HG03354 (cell line): Measurements from ENCODE around the gene CACNA1D.
A peak's percentile ranks its signal among the peaks of the same experiment; 100 is the strongest.

Source experiments
- ATAC-seq: cut with Tn5 transposase; IDR thresholded peaks from one replicate; pipeline ENCODE4 v1.9.1; 2021; ENCODE audit warnings: mild to moderate bottlenecking; ENCODE audit not compliant: unreplicated experiment, poor library complexity, severe bottlenecking

CACNA1D gene

GRCh38 chr3:53823956-53824657 is 329.7 kb downstream of the CACNA1D start:
- no peak for ATAC-seq

- ATAC-seq = no peak
Measured at GRCh38 chr3:53824795-53825194, 330.4 kb downstream of the CACNA1D start.

GRCh38 chr3:53826048-53826447 is 331.6 kb downstream of the CACNA1D start:
- no peak for ATAC-seq

- ATAC-seq = no peak
Measured at GRCh38 chr3:53828581-53828980, 334.2 kb downstream of the CACNA1D start.

GRCh38 chr3:53829605-53830004 is 335.2 kb downstream of the CACNA1D start:
- ATAC-seq = no peak

- no peak for ATAC-seq
Measured at GRCh38 chr3:53830944-53831343, 336.5 kb downstream of the CACNA1D start.

- ATAC-seq = no peak
Measured at GRCh38 chr3:53833053-53833645, 338.7 kb downstream of the CACNA1D start.

- no peak for ATAC-seq
Measured at GRCh38 chr3:53833700-53834099, 339.3 kb downstream of the CACNA1D start.

- no peak for ATAC-seq
Measured at GRCh38 chr3:53834429-53835095, 340.2 kb downstream of the CACNA1D start.

- ATAC-seq = no peak
Measured at GRCh38 chr3:53835257-53835656, 340.8 kb downstream of the CACNA1D start.

GRCh38 chr3:53836084-53836872 is 341.9 kb downstream of the CACNA1D start:
- ATAC-seq = no peak

- no peak for ATAC-seq
Measured at GRCh38 chr3:53837331-53837730, 342.9 kb downstream of the CACNA1D start.

GRCh38 chr3:53841296-53841695 is 346.9 kb downstream of the CACNA1D start:
- no peak for ATAC-seq

GRCh38 chr3:53842436-53843194 is 348.2 kb downstream of the CACNA1D start:
- no peak for ATAC-seq

- ATAC-seq = peak; percentile 45
Measured at GRCh38 chr3:53843195-53844177, 349.1 kb downstream of the CACNA1D start.

- ATAC-seq = peak; percentile 2
Measured at GRCh38 chr3:53844262-53845102, 350.1 kb downstream of the CACNA1D start.

- peak; percentile 32 for ATAC-seq
Measured at GRCh38 chr3:53845103-53845880, 350.9 kb downstream of the CACNA1D start.
